Coronary artery (tissue), 2 donors: ENCODE measurements around the gene APBB2.

ENCODE experiments used
- DNase-seq: peaks from one replicate; pipeline ENCODE4 v3.0.0-alpha.2; 2017; ENCODE audit warnings: low spot score
- H3K27ac ChIP-seq, 2 donors: fragments of 200-600 bp; sonication (generic); one replicate each; pipeline ENCODE4 v1.5.1; 2016 to 2019
- H3K4me3 ChIP-seq: fragments of 200-600 bp; sonication (generic); 2 replicates; pipeline ENCODE4 v1.5.1; 2016; ENCODE audit warnings: mild to moderate bottlenecking, moderate library complexity
- CTCF ChIP-seq: fragments of 200-600 bp; sonication (generic); IDR thresholded peaks from one replicate; pipeline ENCODE4 v1.5.1; 2019; ENCODE audit warnings: antibody characterized with exemption

The APBB2 gene

GRCh38 chr4:41014158-41014557, 200.2 kb downstream of the APBB2 start:
- TF ChIP-seq CTCF = no peak
- Histone ChIP-seq H3K4me3 (no peak overlapping the region), H3K27ac (no peak overlapping the region)
- DNase-seq = no peak

- DNase-seq = no peak
- TF ChIP-seq CTCF = no peak
- H3K27ac ChIP-seq = no peak overlapping the region
- H3K4me3 ChIP-seq = no peak overlapping the region
These were observed 200.6 kb downstream of the APBB2 start for GRCh38 chr4:41013746-41014145.

- no peak for DNase-seq
- no peak overlapping the region for H3K4me3 ChIP-seq
These were observed 201.4 kb downstream of the APBB2 start for GRCh38 chr4:41012911-41013310.

GRCh38 chr4:41012293-41012692, 202.0 kb downstream of the APBB2 start:
- DNase-seq = no peak
- no peak overlapping the region for H3K4me3 ChIP-seq
- TF ChIP-seq CTCF = no peak
- H3K27ac ChIP-seq = no peak overlapping the region

More at GRCh38 chr4:41012911-41013310, 201.4 kb downstream of the APBB2 start:
- no peak overlapping the region for H3K27ac ChIP-seq
- TF ChIP-seq CTCF = no peak

GRCh38 chr4:41009411-41009810, 204.9 kb downstream of the APBB2 start:
- Histone ChIP-seq H3K27ac (no peak overlapping the region), H3K4me3 (no peak overlapping the region)
- no peak for DNase-seq
- no peak for TF ChIP-seq CTCF

GRCh38 chr4:41006141-41006540, 208.2 kb downstream of the APBB2 start:
- DNase-seq = no peak
- no peak for TF ChIP-seq CTCF
- H3K27ac ChIP-seq = no peak overlapping the region
- H3K4me3 ChIP-seq = no peak overlapping the region

GRCh38 chr4:41002309-41002708, 212.0 kb downstream of the APBB2 start:
- H3K27ac ChIP-seq = no peak overlapping the region
- H3K4me3 ChIP-seq = no peak overlapping the region
- TF ChIP-seq CTCF = no peak
- no peak for DNase-seq
